Measurements from ENCODE around the gene VKORC1L1.

Gene VKORC1L1

GRCh38 chr7:66007232-66007631, 134.4 kb downstream of the VKORC1L1 start:
- no peak for DNase-seq (ENCODE audit: low read depth in 2 of 2)
- H3K4me3 ChIP-seq (replicated peaks in 1 of 2; ENCODE audit: low read depth in 2 of 2, low read length in 2 of 2): no peak overlapping the region
- TF ChIP-seq, protein P1, sequence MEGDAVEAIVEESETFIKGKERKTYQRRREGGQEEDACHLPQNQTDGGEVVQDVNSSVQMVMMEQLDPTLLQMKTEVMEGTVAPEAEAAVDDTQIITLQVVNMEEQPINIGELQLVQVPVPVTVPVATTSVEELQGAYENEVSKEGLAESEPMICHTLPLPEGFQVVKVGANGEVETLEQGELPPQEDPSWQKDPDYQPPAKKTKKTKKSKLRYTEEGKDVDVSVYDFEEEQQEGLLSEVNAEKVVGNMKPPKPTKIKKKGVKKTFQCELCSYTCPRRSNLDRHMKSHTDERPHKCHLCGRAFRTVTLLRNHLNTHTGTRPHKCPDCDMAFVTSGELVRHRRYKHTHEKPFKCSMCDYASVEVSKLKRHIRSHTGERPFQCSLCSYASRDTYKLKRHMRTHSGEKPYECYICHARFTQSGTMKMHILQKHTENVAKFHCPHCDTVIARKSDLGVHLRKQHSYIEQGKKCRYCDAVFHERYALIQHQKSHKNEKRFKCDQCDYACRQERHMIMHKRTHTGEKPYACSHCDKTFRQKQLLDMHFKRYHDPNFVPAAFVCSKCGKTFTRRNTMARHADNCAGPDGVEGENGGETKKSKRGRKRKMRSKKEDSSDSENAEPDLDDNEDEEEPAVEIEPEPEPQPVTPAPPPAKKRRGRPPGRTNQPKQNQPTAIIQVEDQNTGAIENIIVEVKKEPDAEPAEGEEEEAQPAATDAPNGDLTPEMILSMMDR (IDR thresholded peaks at IDR 0.05; ENCODE audit: low read depth, low read length): no peak

Measured in cardiac fibroblast (primary cell).